ENCODE results near the gene TMCC3.

Gene TMCC3

GRCh38 chr12:94670075-94670474 is 19.7 kb upstream of the TMCC3 start:
- no peak for TF ChIP-seq CTCF (IDR thresholded peaks at IDR 0.05)
- Mint-ChIP-seq H3K27me3 (ENCODE audit: low read depth, poor library complexity) (peaks cover 8% of the 10 kb centered on the region), H3K27ac (no peak overlapping the region), H3K36me3 (ENCODE audit: low read depth) (no peaks in the 10 kb centered on the region), H3K4me3 (no peak overlapping the region), H3K4me1 (peaks cover 29% of the 10 kb centered on the region), H3K9me3 (no peaks in the 10 kb centered on the region)
- no peak for DNase-seq

- H3K4me1 Mint-ChIP-seq, result peaks cover 10% of the 10 kb centered on the region
- no peak overlapping the region for H3K4me3 Mint-ChIP-seq
- no peak for DNase-seq
- H3K9me3 Mint-ChIP-seq, result no peaks in the 10 kb centered on the region
- TF ChIP-seq CTCF (IDR thresholded peaks at IDR 0.05), result no peak
- H3K27me3 Mint-ChIP-seq (ENCODE audit: low read depth, poor library complexity), result peaks cover 11% of the 10 kb centered on the region
- no peaks in the 10 kb centered on the region for H3K36me3 Mint-ChIP-seq (ENCODE audit: low read depth)
- no peak overlapping the region for H3K27ac Mint-ChIP-seq
These were observed 16.7 kb upstream of the TMCC3 start for GRCh38 chr12:94667031-94667540.

GRCh38 chr12:94666158-94666557 is 15.8 kb upstream of the TMCC3 start:
- no peak for DNase-seq
- Mint-ChIP-seq H3K27me3 (ENCODE audit: low read depth, poor library complexity) (peaks cover 11% of the 10 kb centered on the region), H3K36me3 (ENCODE audit: low read depth) (no peaks in the 10 kb centered on the region), H3K9me3 (no peaks in the 10 kb centered on the region), H3K4me1 (peaks cover 7% of the 10 kb centered on the region), H3K27ac (no peak overlapping the region), H3K4me3 (no peak overlapping the region)
- TF ChIP-seq CTCF (IDR thresholded peaks at IDR 0.05), result no peak

GRCh38 chr12:94663702-94664101 is 13.3 kb upstream of the TMCC3 start:
- no peaks in the 10 kb centered on the region for H3K9me3 Mint-ChIP-seq
- H3K27ac Mint-ChIP-seq, result no peak overlapping the region
- no peaks in the 10 kb centered on the region for H3K36me3 Mint-ChIP-seq (ENCODE audit: low read depth)

GRCh38 chr12:94663071-94663470 is 12.7 kb upstream of the TMCC3 start:
- peaks cover 12% of the 10 kb centered on the region for H3K27me3 Mint-ChIP-seq (ENCODE audit: low read depth, poor library complexity)
- H3K36me3 Mint-ChIP-seq (ENCODE audit: low read depth), result no peaks in the 10 kb centered on the region
- TF ChIP-seq CTCF (IDR thresholded peaks at IDR 0.05), result no peak
- DNase-seq, result no peak
- H3K4me1 Mint-ChIP-seq, result no peaks in the 10 kb centered on the region
- no peak overlapping the region for H3K4me3 Mint-ChIP-seq
- no peaks in the 10 kb centered on the region for H3K9me3 Mint-ChIP-seq
- H3K27ac Mint-ChIP-seq, result no peak overlapping the region

More at GRCh38 chr12:94663702-94664101, 13.3 kb upstream of the TMCC3 start:
- TF ChIP-seq CTCF (IDR thresholded peaks at IDR 0.05), result no peak
- no peak overlapping the region for H3K4me3 Mint-ChIP-seq
- peaks cover 12% of the 10 kb centered on the region for H3K27me3 Mint-ChIP-seq (ENCODE audit: low read depth, poor library complexity)
- no peak for DNase-seq
- H3K4me1 Mint-ChIP-seq, result no peaks in the 10 kb centered on the region

- Mint-ChIP-seq H3K27me3 (ENCODE audit: low read depth, poor library complexity) (peaks cover 12% of the 10 kb centered on the region), H3K27ac (no peak overlapping the region), H3K9me3 (no peaks in the 10 kb centered on the region), H3K4me3 (no peak overlapping the region), H3K36me3 (ENCODE audit: low read depth) (no peaks in the 10 kb centered on the region), H3K4me1 (peaks cover 8% of the 10 kb centered on the region)
- TF ChIP-seq CTCF (IDR thresholded peaks at IDR 0.05), result no peak
- DNase-seq, result no peak
These were observed 10.1 kb upstream of the TMCC3 start for GRCh38 chr12:94660436-94660835.

Data from nephron progenitor cell (in vitro differentiated cells).